Gastroesophageal sphincter (tissue), 4 donors: Measurements from ENCODE around the gene COL6A2. TPM values are rescaled to one million over a fixed set of nuclear protein-coding genes. Genes with fewer than 3 reads are reported as not detected.
A peak's percentile ranks its signal among the peaks of the same experiment; 100 is the strongest.

Experiments used
- ATAC-seq: fragments of 150-250 bp; one replicate; pipeline ENCODE4 v1.9.1; 2016; ENCODE audit warnings: mild to moderate bottlenecking, moderate library complexity
- H3K27ac ChIP-seq, 4 donors: fragments of 200-600 bp; sonication (generic) in 3 of 4; 1 replicate in 3 of 4; 2 replicates in 1 of 4; pipeline ENCODE4 v1.5.1; 2016 to 2019
- H3K27me3 ChIP-seq: fragments of 200-600 bp; sonication (generic); one replicate; pipeline ENCODE4 v1.5.1; 2019
- H3K36me3 ChIP-seq, 2 donors: fragments of 200-600 bp; sonication (generic); one replicate each; pipeline ENCODE4 v1.5.1; 2019; ENCODE audit warnings: control low read depth in 1 of 2
- H3K4me1 ChIP-seq, 3 donors: fragments of 200-600 bp; sonication (generic); 1 replicate in 2 of 3; 2 replicates in 1 of 3; pipeline ENCODE4 v1.5.1; 2016 to 2019; ENCODE audit warnings: control low read depth in 2 of 3
- H3K4me3 ChIP-seq, 2 donors: fragments of 200-600 bp; sonication (generic); one replicate each; pipeline ENCODE4 v1.5.1; 2019; ENCODE audit warnings: mild to moderate bottlenecking in 1 of 2, moderate library complexity in 1 of 2
- H3K9me3 ChIP-seq, 3 donors: fragments of 200-600 bp; sonication (generic); one replicate each; pipeline ENCODE4 v1.5.1; 2017 to 2019; ENCODE audit warnings: control low read depth in 2 of 3
- CTCF ChIP-seq, 4 experiments: fragments of 200-600 bp in 2 of 4; fragments of 450-650 bp in 2 of 4; sonication (generic) in 1 of 4; IDR thresholded peaks; one replicate each; pipeline ENCODE4 v1.5.1; 2017 to 2019; ENCODE audit warnings: antibody characterized with exemption in 4 of 4, mild to moderate bottlenecking in 2 of 4, moderate library complexity in 2 of 4
- EP300 ChIP-seq: sonication (generic); formaldehyde crosslinking; IDR thresholded peaks from one replicate; pipeline ENCODE4 v1.6.1; 2017; ENCODE audit warnings: antibody characterized with exemption, mild to moderate bottlenecking
- POLR2A ChIP-seq, 2 donors: fragments of 450-650 bp; IDR thresholded peaks; one replicate each; pipeline ENCODE4 v1.6.1; 2017; ENCODE audit warnings: antibody characterized with exemption in 2 of 2, mild to moderate bottlenecking in 2 of 2, moderate library complexity in 1 of 2
- POLR2AphosphoS5 ChIP-seq: sonication (generic); formaldehyde crosslinking; IDR thresholded peaks from one replicate; pipeline ENCODE4 v1.6.1; 2017; ENCODE audit warnings: antibody characterized with exemption
- WGBS, 2 donors: methylation state at CpG; one replicate each; pipeline ENCODE4 v1.1.5; 2018; ENCODE audit warnings: low coverage in 1 of 2; 5-methylcytosine and 5-hydroxymethylcytosine counted together
- total RNA-seq, 4 donors: library from RNA; depleted of rRNA; stranded (reverse); fragments of >200 nt; gene quantifications; one replicate each; pipeline ENCODE4 v1.1.0, GENCODE V29; 2016

The COL6A2 gene
- total RNA-seq, 4 donors from 2014 or later = 720 to 1,286 (median 1,215) TPM

GRCh38 chr21:46054451-46054881, 43.4 kb upstream of the COL6A2 start:
- H3K4me1 ChIP-seq = peaks cover 4 to 68% (median 42%) of the 10 kb centered on the region in 3 donors
- 0 to 47% methylated on average over 1 to 5 of the region's 12 CpGs for WGBS, 2 donors
- ATAC-seq = peak; percentile 11
- TF ChIP-seq EP300 (no peak), POLR2AphosphoS5 (peak; percentile 22), CTCF (IDR thresholded peaks at IDR 0.05) (peak in 1 of 4 experiments; percentile 20), POLR2A (IDR thresholded peaks at IDR 0.05) (no peak)
- peak overlapping the region; percentile 96 to 98 (median 96) for H3K27ac ChIP-seq
- H3K27me3 ChIP-seq = no peaks in the 10 kb centered on the region
- no peaks in the 10 kb centered on the region for H3K9me3 ChIP-seq
- no peak overlapping the region for H3K4me3 ChIP-seq
- H3K36me3 ChIP-seq = no peaks in the 10 kb centered on the region

DNA sequence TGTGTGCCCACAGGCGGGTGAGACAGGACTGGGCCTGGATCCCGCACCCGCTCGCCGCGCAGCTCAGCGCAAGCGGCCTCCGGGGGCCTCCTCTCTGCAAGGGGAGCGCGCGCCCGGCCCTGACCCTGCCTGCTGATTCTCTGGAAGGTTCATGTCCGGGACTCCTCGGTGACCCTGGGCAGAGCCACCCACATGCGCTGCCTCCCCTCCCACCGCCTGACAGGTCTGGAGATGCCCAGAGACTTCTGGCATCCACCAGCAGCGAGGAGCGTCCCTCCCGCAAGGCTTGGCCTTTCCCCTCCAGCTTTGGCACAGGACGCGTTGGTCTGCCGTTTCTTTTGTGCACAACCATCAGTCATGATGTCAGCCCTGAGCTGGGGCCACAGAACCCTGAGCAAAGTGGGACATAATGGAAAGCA, 42.0 kb upstream of the COL6A2 start:
- TF ChIP-seq EP300 (no peak), POLR2AphosphoS5 (peak; percentile 64)
- WGBS, 2 donors = 7 to 60% methylated on average over 2 to 6 of the region's 23 CpGs
- Histone ChIP-seq H3K27ac (peak overlapping the region; percentile 96 to 98 (median 96)), H3K4me1 (peaks cover 4 to 65% (median 39%) of the 10 kb centered on the region in 3 donors), H3K27me3 (no peaks in the 10 kb centered on the region), H3K36me3 (no peaks in the 10 kb centered on the region), H3K9me3 (no peaks in the 10 kb centered on the region), H3K4me3 (peak overlapping the region in 1 of 2 donors; percentile 27)
- ATAC-seq = peak; percentile 52

DNA sequence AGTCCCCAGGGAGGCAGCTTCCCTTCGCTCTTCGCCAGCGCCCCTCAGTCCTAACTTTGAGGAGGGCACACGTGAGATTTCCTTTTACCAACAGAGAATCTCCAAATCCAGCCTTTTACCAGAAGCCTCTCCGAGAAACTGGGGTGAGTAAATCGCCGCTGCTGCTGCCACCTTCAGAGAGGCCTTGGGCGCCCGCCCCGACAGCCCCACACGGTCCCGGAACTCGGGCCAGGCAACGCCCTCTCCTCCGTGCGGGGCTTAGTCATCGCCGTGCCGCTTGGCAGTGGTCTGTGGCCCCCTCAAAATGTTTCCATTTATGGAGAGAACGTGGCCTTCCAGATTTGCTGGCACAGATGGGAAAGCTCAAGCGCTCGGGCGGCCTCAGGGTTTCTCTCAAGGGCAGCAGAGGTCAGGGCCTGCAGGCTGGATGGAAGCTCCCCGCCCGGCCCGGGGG, 41.4 kb upstream of the COL6A2 start:
- Histone ChIP-seq H3K4me1 (peaks cover 4 to 67% (median 39%) of the 10 kb centered on the region in 3 donors), H3K4me3 (peak overlapping the region in 1 of 2 donors; percentile 27), H3K36me3 (no peaks in the 10 kb centered on the region), H3K9me3 (no peaks in the 10 kb centered on the region), H3K27me3 (no peaks in the 10 kb centered on the region), H3K27ac (peak overlapping the region; percentile 96 to 98 (median 96))
- whole genome bisulfite sequencing, 2 donors = 21 to 35% methylated on average over 6 to 7 of the region's 26 CpGs
- ATAC-seq = peak; percentile 92
- TF ChIP-seq CTCF (IDR thresholded peaks at IDR 0.05) = peak in 1 of 4 experiments; percentile 18
- TF ChIP-seq EP300 = peak; percentile 56
- TF ChIP-seq POLR2A (IDR thresholded peaks at IDR 0.05) = peak; percentile 70 to 71
- TF ChIP-seq POLR2AphosphoS5 = peak; percentile 95

- peaks cover 0 to 4% (median 0%) of the 10 kb centered on the region in 3 donors for H3K9me3 ChIP-seq
- WGBS, 2 donors = 0 to 20% methylated on average over 1 of the region's 27 CpGs
- peak overlapping the region; percentile 96 to 98 (median 96) for H3K27ac ChIP-seq
- H3K36me3 ChIP-seq = no peaks in the 10 kb centered on the region
- TF ChIP-seq CTCF (IDR thresholded peaks at IDR 0.05) (no peak), POLR2AphosphoS5 (no peak), EP300 (no peak)
- H3K4me1 ChIP-seq = peaks cover 4 to 74% (median 39%) of the 10 kb centered on the region in 3 donors
- ATAC-seq = no peak
- no peaks in the 10 kb centered on the region for H3K27me3 ChIP-seq
- no peak overlapping the region for H3K4me3 ChIP-seq
Observed at GRCh38 chr21:46057111-46057709, 40.7 kb upstream of the COL6A2 start.

GRCh38 chr21:46057710-46058241, 40.1 kb upstream of the COL6A2 start:
- Histone ChIP-seq H3K27me3 (no peaks in the 10 kb centered on the region), H3K4me3 (no peak overlapping the region), H3K27ac (peak overlapping the region; percentile 96 to 98 (median 96)), H3K4me1 (peaks cover 4 to 80% (median 39%) of the 10 kb centered on the region in 3 donors), H3K36me3 (no peaks in the 10 kb centered on the region), H3K9me3 (peaks cover 0 to 7% (median 0%) of the 10 kb centered on the region in 3 donors)
- ATAC-seq = no peak
- WGBS, 2 donors = 74 to 92% methylated on average over 5 to 8 of the region's 23 CpGs
- TF ChIP-seq CTCF (IDR thresholded peaks at IDR 0.05) (no peak), EP300 (no peak), POLR2A (IDR thresholded peaks at IDR 0.05) (no peak), POLR2AphosphoS5 (no peak)
